Smooth muscle cell of the brain vasculature (primary cell): ENCODE measurements around the gene AXL.
A peak's percentile ranks its signal among the peaks of the same experiment; 100 is the strongest.

Source experiments
- DNase-seq: peaks from one replicate; pipeline ENCODE4 v3.0.0-alpha.2; 2012; ENCODE audit warnings: low read depth, low spot score

AXL gene

GRCh38 chr19:41308450-41309179 lies 89.6 kb downstream of the AXL start:
- peak; percentile 90 for DNase-seq

GRCh38 chr19:41309180-41310032 lies 90.4 kb downstream of the AXL start:
- DNase-seq, result no peak

- DNase-seq, result no peak
Measured at GRCh38 chr19:41310033-41310831, 91.2 kb downstream of the AXL start, which contains the start of gene CCDC97. Gene CCDC97, plus strand, starts transcription at chr19:41310172. Its CDS starts 139 bp downstream, at chr19:41310311.

- DNase-seq, result no peak
Measured at GRCh38 chr19:41311072-41311471, 92.0 kb downstream of the AXL start.
